GM13977 (cell line): ENCODE data around the gene CCNL2.

ENCODE experiments used
- DNase-seq: peaks from one replicate; pipeline ENCODE4 v3.0.0; 2012; ENCODE audit warnings: low spot score
- in situ Hi-C: fragments of 300-500 bp; cut with MboI; formaldehyde crosslinking; loops from one replicate; pipeline ENCODE4 v1.12.0; 2022; ENCODE audit warnings: low sequenced_read_pairs, low pct_unique_long_range_greater_than_20kb, mixed read lengths, inconsistent platforms; ENCODE audit not compliant: unreplicated experiment
- TF ChIP-seq, protein P1 (sequence below): IDR thresholded peaks from 2 replicates; pipeline ENCODE4 v1.5.1; 2012; ENCODE audit warnings: mild to moderate bottlenecking, control low read depth; ENCODE audit not compliant: insufficient read depth; ENCODE audit errors: extremely low read depth, missing control alignments

CCNL2 gene

DNA sequence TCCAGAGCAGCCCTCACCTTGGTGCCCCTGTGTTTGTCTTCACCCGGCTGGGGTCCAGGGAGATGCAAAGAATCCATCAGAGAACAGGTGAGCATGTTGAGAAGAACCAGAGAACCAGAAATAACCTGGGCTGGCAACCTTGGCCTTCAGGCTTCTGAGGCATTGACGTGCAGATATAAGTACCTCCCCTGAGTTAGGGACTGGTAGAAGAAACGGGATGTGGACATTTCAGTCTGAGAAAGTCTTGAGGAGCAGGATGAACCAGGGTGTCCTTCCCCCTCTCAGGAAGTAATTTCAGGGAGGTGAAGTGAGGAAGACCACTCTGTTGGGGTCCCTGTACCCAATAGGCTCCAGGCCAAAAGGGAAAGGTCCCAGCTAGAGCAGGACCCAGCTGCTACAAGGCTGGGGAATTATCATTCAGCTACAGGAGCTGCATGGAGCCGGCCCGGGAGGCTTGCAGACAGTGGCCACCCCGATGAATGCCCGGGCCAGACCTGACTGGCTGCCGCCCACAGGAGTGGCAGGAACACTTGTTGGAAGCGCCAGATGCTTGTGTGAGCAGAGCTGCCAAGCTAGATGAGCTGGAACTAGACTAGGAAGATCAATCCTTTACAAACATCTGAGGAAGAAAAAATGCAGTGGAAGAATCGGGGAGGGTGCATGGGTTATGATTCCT is 22.4 kb downstream of the CCNL2 start:
- DNase-seq, result no peak
- in situ Hi-C loops, result no loop called here
- TF ChIP-seq, protein P1, sequence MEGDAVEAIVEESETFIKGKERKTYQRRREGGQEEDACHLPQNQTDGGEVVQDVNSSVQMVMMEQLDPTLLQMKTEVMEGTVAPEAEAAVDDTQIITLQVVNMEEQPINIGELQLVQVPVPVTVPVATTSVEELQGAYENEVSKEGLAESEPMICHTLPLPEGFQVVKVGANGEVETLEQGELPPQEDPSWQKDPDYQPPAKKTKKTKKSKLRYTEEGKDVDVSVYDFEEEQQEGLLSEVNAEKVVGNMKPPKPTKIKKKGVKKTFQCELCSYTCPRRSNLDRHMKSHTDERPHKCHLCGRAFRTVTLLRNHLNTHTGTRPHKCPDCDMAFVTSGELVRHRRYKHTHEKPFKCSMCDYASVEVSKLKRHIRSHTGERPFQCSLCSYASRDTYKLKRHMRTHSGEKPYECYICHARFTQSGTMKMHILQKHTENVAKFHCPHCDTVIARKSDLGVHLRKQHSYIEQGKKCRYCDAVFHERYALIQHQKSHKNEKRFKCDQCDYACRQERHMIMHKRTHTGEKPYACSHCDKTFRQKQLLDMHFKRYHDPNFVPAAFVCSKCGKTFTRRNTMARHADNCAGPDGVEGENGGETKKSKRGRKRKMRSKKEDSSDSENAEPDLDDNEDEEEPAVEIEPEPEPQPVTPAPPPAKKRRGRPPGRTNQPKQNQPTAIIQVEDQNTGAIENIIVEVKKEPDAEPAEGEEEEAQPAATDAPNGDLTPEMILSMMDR, result no peak

DNA sequence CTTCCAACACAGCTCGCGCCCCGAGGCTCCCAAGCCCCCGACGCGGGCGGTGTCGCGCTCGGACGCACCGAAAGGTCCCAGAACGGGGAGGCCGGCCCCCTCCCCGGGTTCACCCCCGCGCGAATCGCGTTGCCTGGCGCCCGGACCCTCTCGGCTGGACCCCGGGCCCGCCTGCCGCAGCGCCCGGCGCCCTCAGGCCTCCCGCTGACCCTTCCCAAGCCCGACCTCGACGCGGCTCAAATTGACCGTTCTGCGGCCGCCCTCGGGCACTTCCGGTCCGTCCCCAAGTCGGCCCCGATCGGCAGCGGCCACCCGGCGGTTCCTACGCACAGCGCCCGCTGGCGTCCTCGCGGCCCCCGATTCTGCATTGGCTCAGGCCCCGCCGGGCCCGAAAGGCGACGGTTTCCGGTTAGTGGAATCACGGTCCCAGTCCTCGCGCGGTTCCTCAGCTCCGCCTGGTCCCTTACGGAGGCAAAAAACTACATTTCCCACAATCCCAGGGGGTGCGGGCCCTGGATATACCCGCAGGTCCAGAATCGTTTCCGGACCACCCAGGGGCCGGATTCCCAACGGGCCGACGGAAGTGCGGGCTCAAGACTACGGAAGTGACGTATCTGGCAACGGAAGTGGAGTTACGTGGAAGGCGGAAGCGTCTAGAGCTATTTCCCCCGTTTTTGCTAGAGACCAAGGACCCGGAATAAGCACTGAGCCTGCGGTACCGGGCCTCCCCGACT is 24.0 kb downstream of the CCNL2 start, which contains the start of gene AURKAIP1:
TSS of gene AURKAIP1 (minus strand) at position 279 of the 734 bp plus-strand sequence. CDS start 451 bp downstream, outside the sequence.
- peak; percentile 99 for DNase-seq
- TF ChIP-seq, protein P1, result peak; percentile 38
- in situ Hi-C loops, result no loop called here

GRCh38 chr1:1374589-1374928 is 24.6 kb downstream of the CCNL2 start:
- DNase-seq, result no peak
- in situ Hi-C loops, result no loop called here
- TF ChIP-seq, protein P1, result no peak

DNA sequence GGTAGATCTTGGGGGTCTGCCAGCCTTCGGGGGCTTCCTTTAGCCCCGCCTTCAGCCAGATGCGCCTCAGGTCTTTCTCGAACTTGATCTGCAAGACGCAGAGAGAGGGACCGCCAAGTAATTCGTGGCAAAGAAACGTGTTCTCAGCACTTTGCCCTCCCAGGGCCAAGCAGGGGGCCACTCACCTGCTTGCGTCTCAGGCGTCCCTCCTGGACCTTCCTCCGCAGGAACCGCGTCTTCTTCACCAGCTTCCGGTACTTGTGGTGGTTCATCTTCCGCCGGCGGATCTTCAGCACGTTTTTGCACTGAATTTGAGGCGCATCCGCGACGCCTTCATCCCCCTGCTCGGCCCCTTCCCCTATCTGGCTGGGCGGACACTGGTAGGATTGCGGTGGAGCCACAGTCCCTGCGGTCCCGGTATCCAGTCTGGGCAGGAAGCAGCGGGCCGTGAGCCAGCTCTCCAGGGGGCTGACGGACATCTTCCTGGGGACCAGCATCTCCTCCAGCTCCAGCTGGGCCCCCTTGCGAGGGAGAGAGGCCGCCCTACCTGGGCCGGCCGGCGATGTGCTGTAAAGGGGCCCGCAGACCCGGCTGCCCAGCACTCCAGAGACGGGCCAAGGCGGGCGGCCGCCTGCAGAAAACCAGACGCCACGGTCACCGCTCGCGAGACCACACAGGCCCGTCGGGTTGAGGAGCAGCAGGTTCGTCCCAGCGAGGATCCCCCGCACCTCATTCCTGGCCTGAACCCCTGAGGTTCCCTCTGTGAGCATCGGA is 25.1 kb downstream of the CCNL2 start:
- TF ChIP-seq, protein P1, result no peak
- in situ Hi-C loops, result no loop called here
- no peak for DNase-seq

- TF ChIP-seq, protein P1, result no peak
- DNase-seq, result no peak
- in situ Hi-C loops, result no loop called here
Observed at GRCh38 chr1:1373051-1373814, 25.9 kb downstream of the CCNL2 start.
